ENCODE measurements around the gene FALEC. TPM values are rescaled to one million over a fixed set of nuclear protein-coding genes. Genes with fewer than 3 reads are reported as not detected.
A peak's percentile ranks its signal among the peaks of the same experiment; 100 is the strongest.

The FALEC gene
- total RNA-seq, 1 donor from 2014 or later: not detected

DNA sequence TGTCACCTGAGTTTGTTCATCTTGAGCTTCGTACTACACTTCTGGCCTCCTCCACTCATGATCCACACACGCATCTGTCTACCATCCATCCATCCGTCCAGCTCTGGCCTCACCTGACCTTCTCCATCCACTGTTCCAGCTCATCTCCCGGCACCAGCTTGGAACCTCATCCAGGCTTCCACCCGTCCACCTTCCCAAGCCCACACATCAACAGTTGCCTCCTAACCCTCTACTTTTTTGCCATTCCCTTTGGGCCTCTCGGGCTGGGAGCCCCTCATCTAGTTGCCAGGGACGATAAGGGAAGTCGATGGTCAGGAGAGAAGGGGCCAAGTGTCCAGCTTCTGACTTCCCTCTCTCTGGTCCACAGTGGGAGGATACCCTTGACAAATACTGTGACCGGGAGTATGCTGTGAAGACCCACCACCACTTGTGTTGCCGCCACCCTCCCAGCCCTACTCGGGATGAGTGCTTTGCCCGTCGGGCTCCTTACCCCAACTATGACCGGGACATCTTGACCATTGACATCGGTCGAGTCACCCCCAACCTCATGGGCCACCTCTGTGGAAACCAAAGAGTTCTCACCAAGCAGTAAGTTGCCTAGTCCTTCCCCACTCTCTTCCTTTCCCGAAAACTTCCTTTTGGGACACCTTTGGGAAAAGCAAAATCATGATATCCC, 3.4 kb upstream of the FALEC start:
- no peak for DNase-seq (ENCODE audit: low read depth)

DNA sequence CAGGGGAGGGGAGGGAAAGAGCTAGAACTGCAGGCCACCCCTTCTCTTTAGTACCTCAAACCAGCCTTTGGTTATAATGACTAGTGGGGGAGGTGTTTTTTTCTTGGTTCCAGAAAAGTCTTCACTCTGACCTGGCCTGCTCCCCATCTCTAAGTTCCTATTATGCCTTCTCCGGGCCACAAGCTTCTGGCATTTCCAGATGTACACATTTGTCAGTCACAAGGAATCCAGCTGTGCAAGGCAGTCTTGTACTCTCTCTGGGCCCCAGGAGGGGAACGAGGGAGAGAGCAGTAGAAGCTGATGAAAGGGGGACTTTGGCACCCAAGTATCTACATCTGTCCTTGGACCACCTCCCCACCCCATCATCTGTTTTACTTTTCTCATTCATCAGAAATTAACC, 2.7 kb upstream of the FALEC start:
- DNase-seq (ENCODE audit: low read depth): no peak

DNA sequence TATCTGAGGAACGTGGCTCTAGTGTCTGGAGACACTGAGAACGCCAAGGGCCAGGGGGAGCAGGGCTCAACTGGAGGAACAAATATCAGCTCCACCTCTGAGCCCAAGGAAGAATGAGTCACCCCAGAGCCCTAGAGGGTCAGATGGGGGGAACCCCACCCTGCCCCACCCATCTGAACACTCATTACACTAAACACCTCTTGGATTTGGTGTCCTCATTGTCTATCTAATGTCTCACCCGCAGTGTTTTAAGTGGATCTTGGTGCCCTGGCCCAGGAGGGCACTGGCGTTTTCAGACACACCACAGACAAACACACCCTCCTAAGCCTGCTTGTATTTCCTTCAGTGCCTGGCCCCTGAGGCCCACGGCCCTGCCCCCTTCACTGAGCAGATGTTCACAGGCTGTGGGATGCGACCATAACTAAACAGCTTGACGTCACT, 2.2 kb upstream of the FALEC start:
- DNase-seq (ENCODE audit: low read depth): peak; percentile 56

DNA sequence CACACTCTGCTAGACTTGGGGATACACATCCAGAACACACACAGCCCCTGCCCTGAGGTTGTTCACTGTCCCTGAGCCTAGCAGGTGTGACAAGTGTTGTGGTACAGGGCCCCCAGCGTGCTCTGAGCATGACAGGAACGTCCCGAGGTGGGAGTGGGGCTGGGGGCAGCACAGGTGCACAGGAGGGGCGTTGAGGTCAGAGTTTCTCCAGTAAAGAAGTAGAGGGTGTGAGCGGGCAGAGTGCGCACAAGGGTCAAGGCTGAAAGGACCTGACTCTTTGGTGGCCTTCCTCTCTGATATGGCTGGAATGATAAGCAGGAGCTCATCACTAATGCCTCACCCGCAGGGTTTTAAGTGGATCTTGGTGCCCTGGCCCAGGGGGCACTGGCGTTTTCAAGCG, 1.3 kb upstream of the FALEC start:
- DNase-seq (ENCODE audit: low read depth): no peak

DNA sequence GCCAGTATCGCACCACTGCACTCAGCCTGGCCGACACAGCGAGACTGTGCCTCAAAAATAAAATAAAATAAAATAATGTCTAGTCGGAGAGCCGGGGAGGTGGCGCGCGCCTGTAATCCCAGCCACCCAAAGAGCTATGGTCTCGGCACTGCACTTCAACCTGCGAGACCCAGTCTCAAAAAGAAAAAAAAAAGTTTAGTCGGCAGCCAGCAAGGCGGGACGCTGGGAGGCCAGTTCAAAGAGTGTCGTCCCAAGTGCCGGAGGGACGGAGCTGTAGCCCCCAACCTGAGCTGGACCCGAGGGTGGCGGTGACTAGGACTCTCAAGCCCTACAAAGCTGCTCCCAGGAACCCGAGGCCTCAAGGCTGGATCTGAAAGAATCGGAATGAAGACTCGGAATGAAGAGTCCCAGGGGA, 632 bp upstream of the FALEC start:
- no peak for DNase-seq (ENCODE audit: low read depth)

DNA sequence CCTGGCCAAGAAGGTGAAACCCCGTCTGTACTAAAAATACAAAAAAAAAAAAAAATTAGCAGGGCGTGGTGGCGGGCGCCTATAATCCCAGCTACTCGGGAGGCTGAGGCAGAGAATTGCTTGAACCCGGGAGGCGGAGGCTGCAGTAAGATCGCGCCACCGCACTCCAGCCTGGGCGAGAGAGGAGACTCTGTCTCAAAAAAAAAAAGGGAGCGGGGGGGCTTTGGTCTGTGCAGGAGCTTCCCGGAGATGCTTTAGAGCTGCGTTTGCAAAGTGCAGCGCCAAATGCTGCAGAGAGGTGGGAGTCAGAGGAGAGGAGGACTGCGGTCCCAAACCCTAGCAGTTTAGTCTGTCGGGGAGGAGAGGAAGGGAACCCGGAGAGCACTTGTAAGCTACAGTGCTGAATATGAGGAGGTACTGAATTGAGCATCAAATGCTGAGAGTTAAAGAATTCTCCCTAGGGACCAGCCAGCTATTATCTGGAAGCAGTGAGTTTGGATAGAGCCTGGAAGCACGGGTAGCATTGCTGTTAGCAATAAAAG, 569 bp downstream of the FALEC start:
- DNase-seq (ENCODE audit: low read depth): no peak

DNA sequence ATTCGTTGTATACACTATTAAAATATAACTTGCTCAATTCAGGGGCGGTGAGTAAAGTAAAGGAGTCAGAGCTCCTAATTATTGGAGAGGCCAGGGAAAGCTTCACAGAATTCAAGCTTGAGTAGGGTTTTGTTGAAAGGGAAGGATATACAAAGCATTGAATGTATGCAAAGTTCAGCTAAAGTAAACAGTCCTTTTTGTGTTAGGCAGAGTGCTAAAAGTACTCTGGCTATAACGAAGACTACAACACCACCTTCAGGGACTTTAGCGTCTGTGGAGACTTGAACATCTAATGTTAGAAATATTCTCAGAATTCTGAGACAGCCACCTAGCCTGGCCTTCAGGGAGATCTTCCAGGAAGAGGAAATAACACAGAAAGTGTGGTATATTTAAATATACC, 1.1 kb downstream of the FALEC start:
- DNase-seq (ENCODE audit: low read depth): no peak

DNA sequence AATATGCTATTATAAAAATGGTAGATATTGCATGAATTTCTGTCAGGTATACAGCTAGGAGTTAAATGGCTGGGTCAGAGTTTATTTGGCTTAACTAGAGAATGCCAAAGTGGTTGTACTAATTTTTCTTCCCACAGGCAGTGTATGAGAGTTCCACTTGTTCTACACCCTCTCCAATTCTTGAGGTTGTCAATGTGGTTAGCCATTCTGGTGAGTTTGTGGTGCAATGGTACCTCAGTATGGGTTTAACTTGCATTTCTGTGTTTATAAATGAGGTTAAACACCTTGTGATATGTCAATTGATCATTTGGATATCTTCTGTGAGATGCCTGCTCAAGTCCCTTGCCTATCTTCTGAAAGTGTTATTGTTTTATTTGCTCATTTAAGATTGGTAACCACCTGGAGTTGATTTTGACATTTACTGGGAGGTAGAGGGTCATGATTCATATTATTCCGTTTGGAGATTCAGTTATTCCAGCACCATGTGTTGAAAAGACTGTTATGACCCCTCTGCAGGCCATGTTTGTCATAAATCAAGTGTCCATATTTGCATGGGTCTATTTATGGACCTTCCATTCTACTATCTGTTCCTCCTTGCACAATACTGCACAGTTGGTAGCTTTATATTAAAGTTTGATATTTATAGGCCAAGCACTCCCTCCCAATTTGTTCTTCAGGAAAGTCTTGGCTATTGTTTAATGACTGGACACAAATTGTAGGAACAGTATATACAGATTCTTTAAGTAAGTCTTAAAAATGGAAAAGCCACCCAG, 5.8 kb downstream of the FALEC start:
- peak; percentile 82 for DNase-seq (ENCODE audit: low read depth)

DNA sequence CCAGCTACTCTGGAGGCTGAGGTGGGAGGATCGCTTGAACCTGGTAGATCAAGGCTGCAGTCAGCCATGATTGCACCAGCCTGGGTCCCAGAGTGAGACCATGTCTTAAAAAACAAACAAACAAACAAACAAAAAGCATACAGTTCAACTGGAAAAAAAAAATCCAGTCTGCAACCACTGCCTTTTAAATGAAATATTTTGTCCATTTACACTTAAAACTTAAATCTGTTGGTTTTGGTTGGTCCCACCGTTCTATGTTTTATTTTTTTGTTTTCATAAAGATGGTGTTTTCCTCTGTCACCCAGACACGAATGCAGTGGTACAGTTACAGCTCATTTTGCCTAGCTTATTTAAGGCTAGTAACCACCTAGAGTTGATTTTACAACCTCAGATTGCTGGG, 9.8 kb downstream of the FALEC start:
- no peak for DNase-seq (ENCODE audit: low read depth)

DNA sequence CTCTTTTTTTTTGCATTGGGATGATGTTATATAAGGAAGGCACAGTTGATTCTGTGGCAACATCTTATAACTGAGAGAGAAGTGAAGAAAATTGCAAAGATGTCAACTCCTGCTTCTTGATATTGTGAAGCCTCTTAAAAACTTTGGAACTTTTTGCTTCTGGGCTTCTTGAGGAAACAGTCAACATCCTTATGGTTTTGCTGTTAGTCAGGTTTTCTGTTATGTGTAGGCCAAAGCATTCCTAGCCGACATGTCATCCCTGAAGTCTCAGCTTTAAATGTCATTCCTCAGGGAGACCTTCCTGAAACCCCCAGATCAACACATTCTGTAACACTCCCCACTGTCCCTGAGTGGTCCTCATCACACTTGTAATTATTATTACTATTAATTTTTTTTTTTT, 12.6 kb downstream of the FALEC start:
- no peak for DNase-seq (ENCODE audit: low read depth)

DNA sequence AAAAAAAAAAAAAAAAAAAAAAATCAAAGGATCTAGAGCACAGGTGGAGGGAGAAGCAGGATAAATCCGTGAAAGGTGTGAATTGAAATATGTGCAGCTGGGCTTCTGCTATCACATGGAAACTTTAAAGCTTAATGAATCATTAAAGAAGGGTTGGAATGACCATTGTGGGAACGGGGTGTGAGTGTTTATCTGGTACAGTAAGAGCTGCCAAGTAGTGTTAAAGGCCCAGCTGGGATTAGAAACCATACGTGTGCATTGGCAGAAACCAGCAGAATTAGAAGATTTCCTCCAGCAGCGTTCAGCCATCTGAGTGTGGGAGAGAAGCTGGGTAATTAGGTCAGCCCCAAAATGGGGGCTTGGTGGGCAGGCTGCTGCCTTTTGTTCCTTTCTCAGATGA, 13.5 kb downstream of the FALEC start:
- no peak for DNase-seq (ENCODE audit: low read depth)

DNA sequence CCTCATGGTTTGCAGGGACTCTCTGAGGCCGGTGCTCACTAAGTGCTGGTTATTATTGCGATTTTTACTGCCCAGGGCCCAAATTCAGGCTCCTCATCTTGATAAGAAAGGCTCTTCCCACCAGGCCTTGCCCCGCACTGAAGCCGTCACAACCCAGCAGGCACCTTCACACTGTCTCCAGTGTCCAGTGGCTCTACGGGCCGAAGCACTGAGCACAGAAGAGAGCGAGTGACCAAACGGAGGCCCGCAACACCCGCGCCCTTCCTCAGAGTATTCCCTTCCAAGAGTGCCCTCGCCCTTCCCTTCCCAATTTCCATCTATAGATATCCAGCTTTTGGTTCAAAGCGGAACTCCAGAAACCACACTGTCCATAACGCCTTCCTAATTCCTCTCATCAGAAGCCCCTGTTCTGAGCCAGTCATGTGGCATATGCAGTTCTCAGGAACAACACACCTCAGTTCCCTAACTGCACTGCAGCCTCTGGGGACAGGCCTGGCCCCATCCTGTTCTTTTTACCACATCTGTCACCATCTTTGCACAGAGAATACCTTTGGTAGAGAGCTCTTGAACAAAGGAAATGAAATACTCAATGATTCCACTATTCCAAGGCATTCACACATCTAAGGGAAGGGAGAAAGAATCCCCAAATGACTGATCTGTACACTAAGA, 15.1 kb downstream of the FALEC start:
- DNase-seq (ENCODE audit: low read depth): no peak

DNA sequence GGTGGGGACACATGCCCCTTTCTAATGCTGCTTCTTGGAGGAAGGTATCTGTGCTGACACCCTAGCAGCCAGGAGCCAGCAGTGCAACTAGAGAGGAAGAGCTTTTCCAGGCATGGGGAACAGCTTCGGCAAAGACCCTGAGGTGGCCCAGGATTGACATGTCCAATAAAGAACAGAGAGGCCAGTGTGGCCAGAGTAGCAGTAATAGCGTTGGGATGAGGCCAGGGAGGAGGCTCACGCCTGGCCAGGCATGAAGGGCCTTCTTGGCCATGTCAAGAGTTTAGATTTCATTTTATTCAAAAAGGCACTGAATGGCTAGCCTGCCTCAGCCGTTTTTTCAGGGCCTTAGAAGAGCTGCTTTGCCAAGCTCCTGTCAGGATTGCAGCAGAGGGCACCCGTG, 17.3 kb downstream of the FALEC start:
- DNase-seq (ENCODE audit: low read depth): no peak

DNA sequence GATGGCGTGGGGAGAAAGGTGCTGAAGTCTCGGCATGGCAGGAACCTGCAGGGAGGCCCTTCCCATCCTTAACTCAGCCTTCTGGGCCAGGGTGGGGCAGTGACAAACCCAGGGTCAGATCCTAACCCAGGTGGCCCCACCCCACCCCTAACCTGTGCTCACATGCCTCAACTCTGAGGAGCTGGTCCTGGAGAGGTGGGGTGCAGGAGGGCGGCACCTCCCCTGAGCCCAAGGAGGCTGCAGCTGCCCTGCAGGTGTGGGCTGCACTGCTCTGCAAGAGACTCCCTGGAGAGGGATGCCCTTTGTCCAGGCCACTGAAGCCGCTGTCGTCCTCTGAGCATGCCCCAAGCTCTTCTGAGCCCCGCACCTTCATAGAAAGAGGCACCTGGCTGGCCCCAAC, 18.4 kb downstream of the FALEC start:
- DNase-seq (ENCODE audit: low read depth): no peak

DNA sequence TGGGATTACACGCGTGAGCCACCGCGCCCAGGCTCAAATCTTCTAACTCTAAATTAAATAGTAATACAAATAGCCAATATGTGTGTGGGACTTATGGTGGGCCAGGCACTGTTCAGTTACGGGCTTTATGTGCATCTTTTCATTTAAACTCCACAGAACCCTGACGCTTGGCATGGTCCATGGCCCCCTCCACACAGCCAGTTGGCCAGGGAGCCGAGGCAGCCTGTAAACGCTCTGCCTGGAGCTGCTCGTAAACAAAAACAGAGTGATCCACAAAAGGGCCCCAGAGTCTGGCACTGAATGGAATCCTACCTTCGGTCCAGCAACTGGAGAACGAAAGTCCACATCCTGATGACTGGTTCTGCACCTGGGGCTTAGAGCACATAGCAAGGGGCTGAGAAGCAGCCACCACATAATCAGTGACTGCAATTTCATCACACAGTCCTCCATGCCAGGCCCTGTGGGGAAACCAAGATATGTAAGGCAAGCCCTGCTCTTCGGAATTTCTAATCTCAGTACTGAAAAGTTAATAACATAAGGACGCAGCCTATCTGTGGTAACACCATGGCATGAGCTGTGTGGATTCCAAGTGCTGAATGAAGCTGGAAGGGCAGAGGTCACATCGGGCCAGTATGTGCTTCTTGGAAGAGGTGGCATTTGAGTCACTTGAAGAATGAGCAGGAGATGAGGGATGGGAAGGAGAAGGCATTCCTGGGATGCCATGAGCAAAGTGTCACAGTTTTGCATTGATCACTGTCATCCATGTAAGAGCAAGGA, 20.1 kb downstream of the FALEC start:
- DNase-seq (ENCODE audit: low read depth): peak; percentile 90

DNA sequence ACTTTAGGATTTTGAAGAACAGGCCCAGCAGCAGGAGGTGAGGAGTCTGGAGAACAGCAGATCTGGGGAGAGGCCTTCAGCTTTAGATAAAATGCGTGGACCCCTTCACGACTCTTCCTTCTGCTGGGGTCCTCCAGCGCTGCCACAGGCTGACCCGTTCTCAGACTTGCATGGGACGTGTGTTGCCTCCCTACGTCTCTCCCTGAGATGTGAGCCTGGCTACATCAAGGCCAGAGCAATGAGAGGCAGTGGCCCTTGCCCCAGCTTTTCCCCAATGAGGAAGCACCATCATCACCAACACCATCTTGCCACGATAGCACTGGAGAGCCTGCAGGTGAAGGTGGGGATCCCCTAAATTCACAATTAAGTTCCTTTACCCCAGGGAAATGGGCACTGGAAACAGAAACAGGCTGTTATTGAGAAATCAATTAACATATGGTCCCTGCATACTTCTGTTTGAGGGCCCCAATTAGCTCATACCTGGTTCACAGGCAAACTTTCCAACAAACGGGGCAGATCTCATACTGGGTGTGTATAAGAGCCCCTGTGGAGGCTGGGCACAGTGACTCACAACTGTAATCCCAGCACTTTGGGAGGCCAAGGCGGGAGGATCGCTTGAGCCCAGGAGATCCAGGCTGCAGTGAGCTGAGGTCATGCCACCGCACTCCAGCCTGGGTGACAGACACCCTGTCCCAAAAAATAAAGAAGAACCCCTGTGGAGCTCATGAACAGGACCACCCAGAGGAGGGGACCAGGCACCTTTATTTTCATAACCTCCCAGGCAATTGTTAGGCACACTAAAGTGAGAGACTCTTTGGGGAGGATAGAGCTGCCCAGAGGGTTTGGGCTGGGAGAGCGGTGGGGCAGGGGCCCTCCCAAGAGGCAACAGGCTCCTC, 21.5 kb downstream of the FALEC start:
- no peak for DNase-seq (ENCODE audit: low read depth)

DNA sequence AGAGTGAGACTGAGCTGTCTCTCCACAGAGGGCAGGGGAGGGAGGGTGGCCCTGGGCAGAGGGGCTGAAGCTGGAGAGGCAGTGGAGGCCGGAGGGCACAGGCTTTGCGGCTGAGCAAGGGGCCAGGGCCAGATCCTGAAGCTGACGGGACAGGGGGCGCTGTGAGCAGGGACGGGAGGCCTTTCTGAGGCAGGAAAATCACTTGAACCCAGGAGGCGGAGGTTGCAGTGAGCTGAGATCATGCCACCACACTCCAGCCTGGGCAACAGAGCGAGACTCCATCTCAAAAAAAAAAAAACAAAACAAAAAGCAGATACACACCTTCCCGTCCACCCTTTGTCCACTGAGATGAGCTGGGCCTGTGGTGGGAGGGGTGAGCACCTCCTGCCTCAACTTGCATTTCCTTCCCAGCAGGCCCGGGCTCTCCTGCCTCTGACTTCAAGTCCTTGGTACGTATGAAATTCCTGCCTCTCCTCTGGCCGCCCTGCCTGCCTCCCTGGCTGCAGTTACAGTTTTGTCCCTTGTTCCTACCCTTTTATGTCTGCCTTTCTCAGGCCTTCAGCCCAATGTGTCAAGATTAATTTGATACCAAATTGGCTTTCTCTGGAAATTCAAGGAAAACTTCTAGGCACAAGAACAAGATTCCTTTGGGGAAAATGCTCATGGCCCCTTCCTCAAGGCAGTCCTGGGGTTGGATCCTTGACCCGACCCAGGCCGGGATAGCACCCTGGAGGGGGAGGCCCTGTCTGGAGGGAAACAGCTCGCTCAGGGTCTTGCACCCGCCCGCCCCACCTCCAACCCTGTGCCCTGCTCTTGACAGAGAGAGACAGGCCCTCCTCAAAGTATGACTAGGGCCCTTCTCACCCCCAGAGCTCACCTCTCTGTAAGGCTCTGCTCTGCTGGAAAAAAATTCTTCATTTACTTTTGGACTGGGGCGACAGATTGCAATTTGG, 22.5 kb downstream of the FALEC start:
- DNase-seq (ENCODE audit: low read depth): peak; percentile 76

DNA sequence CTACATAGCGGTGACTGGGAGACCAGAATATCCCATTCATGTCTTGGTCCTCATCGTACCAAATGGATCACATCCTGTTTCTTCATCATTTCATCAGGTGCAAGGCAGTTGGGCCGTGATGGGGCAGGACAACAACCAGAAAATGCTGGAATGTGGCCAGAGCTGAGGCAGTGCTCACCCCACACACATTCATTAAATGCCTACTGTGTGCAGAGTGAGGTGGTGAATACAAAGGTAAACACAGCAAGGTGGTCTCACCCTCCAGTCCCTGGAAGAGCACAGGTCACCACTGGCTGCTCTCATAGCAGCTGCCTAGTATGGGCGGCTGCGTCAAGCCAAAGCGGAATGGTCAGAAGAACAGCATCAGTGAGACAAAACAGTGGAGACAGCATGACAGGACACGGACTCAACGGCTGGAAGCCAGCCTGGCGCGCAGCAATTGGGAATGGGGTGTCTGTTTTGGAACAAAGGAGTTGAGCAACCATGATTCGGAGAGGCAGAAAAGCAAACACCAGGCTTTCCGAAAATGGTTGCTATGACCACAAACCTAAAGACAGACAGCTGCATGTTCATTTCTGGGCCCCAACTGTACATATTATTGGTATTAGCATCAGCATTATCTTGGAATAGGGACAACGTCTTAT, 28.1 kb downstream of the FALEC start:
- peak; percentile 53 for DNase-seq (ENCODE audit: low read depth)

DNA sequence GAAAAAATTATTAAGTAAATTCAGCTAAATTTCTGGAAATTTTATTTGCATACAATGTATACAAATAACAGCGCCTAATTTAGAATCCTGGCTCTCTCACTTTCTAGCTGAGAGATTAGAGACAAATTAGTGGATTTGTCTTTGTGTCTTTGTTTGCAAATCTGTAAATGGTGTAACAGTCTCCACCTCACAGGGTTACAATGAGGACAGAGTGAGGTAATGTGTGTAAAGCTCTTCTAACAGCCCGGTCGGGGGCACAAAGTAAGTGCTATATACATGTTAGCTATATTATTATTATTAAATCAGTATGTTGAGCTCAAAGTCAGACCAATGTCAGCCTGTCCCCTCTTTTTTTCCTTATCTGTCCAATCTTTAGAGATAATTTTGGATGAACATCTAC, 28.7 kb downstream of the FALEC start:
- peak; percentile 7 for DNase-seq (ENCODE audit: low read depth)

All from myocyte (in vitro differentiated cells).